T-cell (primary cell): ENCODE measurements around the gene FTO. TPM values are rescaled to one million over a fixed set of nuclear protein-coding genes. Genes with fewer than 3 reads are reported as not detected.

Source experiments
- ATAC-seq, 4 experiments: fragments of 200-7000 bp in 3 of 4; fragments of 150-1000 bp in 1 of 4; cut with Tn5 transposase; replicated peaks in 1 of 4; 1 replicate in 3 of 4; 2 replicates in 1 of 4; pipeline ENCODE4 v1.10.0; 2021; ENCODE audit warnings: moderate library complexity in 3 of 4, mild to moderate bottlenecking in 2 of 4, moderate number of reproducible peaks in 1 of 4
- CTCF ChIA-PET, 2 donors: fragments of 300-600 bp; sonication (Branson Sonifier 250); formaldehyde crosslinking; loops; one replicate each; lab custom pipeline; 2022; ENCODE audit warnings: antibody characterized with exemption in 2 of 2; lab: Charles Lee
- POLR2A ChIA-PET, 2 donors: fragments of 300-600 bp; sonication (Branson Sonifier 250); formaldehyde crosslinking; loops; one replicate each; lab custom pipeline; 2022; ENCODE audit warnings: antibody characterized with exemption in 2 of 2; lab: Charles Lee
- DNase-seq, 35 experiments: peaks; one replicate each; pipeline versions ENCODE4 v3.0.0 to v3.0.0-alpha.2; 2013 to 2023
- H3K27ac ChIP-seq: one replicate; pipeline ENCODE4 v1.5.1; 2013; ENCODE audit warnings: low read length
- H3K27me3 ChIP-seq, 2 experiments: replicated peaks in 1 of 2; 1 replicate in 1 of 2; 2 replicates in 1 of 2; pipeline versions ENCODE4 v1.6.1 to v1.7.0; 2013; ENCODE audit warnings: low read length in 1 of 2, mixed read lengths in 1 of 2; ENCODE audit not compliant: control insufficient read depth in 2 of 2, insufficient read depth in 2 of 2; ENCODE audit errors: extremely low read depth in 1 of 2
- H3K36me3 ChIP-seq, 2 donors: 1 replicate in 1 of 2; 2 replicates in 1 of 2; pipeline versions ENCODE4 v1.6.1 to v1.7.0; 2013; ENCODE audit warnings: low read length in 1 of 2; ENCODE audit not compliant: control insufficient read depth in 2 of 2, insufficient read depth in 1 of 2; ENCODE audit errors: extremely low read depth in 1 of 2
- H3K4me1 ChIP-seq, 2 experiments: 1 replicate in 1 of 2; 2 replicates in 1 of 2; pipeline versions ENCODE4 v1.6.1 to v1.7.0; 2013; ENCODE audit warnings: low read length in 2 of 2, mixed read lengths in 1 of 2; ENCODE audit not compliant: insufficient read depth in 2 of 2, control insufficient read depth in 1 of 2; ENCODE audit errors: extremely low read depth in 1 of 2
- H3K4me3 ChIP-seq, 2 donors: 1 replicate in 1 of 2; 2 replicates in 1 of 2; pipeline versions ENCODE4 v1.5.1 to v1.7.0; 2013; ENCODE audit warnings: mild to moderate bottlenecking in 2 of 2, low read length in 1 of 2, moderate library complexity in 1 of 2; ENCODE audit not compliant: control insufficient read depth in 1 of 2; ENCODE audit errors: extremely low read depth in 1 of 2
- H3K9me3 ChIP-seq: 2 replicates; pipeline ENCODE4 v1.7.0; 2013
- H3K27ac Mint-ChIP-seq, 2 donors: one replicate each; pipeline ENCODE4 v1.8.0; 2020 to 2021; ENCODE audit warnings: mild to moderate bottlenecking in 2 of 2, mixed read lengths in 2 of 2
- H3K27me3 Mint-ChIP-seq, 2 donors: one replicate each; pipeline ENCODE4 v1.8.0; 2021 to 2022; ENCODE audit warnings: mixed read lengths in 2 of 2
- H3K36me3 Mint-ChIP-seq: one replicate; pipeline ENCODE4 v1.8.0; 2021; ENCODE audit warnings: mixed read lengths
- H3K4me1 Mint-ChIP-seq, 3 donors: one replicate each; pipeline ENCODE4 v1.8.0; 2020 to 2022; ENCODE audit warnings: mixed read lengths in 3 of 3, mild to moderate bottlenecking in 1 of 3
- H3K4me3 Mint-ChIP-seq, 3 donors: one replicate each; pipeline ENCODE4 v1.8.0; 2020 to 2022; ENCODE audit warnings: mild to moderate bottlenecking in 3 of 3, mixed read lengths in 3 of 3, moderate library complexity in 3 of 3
- H3K9me3 Mint-ChIP-seq, 3 donors: one replicate each; pipeline ENCODE4 v1.8.0; 2020 to 2022; ENCODE audit warnings: mixed read lengths in 3 of 3
- WGBS: methylation state at CpG from one replicate; pipeline ENCODE4 v1.1.5; 2013; ENCODE audit warnings: missing lambda C conversion rate; ENCODE audit not compliant: insufficient coverage; 5-methylcytosine and 5-hydroxymethylcytosine counted together
- total RNA-seq, 35 experiments: library from RNA in 6 of 35; stranded (reverse) in 6 of 35; fragments of 120-200 nt in 1 of 35; gene quantifications; one replicate each; pipeline versions ENCODE4 v1.2.1 to v1.2.4 and lab custom pipeline; 2013 to 2026

FTO gene
- total RNA-seq = 10 to 100 TPM; 44.7 to 69.0 (median 46.0) TPM
- total RNA-seq (2013) = 70.3 TPM
- total RNA-seq (lab: John Stamatoyannopoulos, UW) = 11.7 to 58.6 (median 42.7) reads per million in 29 experiments

GRCh38 chr16:53703590-53704444, at the start of gene FTO, which contains the start of gene RPGRIP1L:
Gene FTO, plus strand, starts transcription at chr16:53704156.
Gene RPGRIP1L, minus strand, starts transcription at chr16:53703859. Its CDS starts 3,136 bp downstream, at chr16:53700723.
- H3K4me1 ChIP-seq = peaks cover 9 to 16% of the 10 kb centered on the region in 2 experiments
- H3K27ac ChIP-seq = peak within 1 kb of the TSS; percentile 59
- WGBS = under 1% methylated on average over 54 of the region's 57 CpGs
- DNase-seq = peak; percentile 84 to 97 (median 90)
- ATAC-seq = peak; percentile 92 to 96 (median 94)
- peak within 1 kb of the TSS; percentile 92 to 100 (median 98) for H3K4me3 Mint-ChIP-seq
- no peaks in the 10 kb centered on the region for H3K36me3 ChIP-seq
- H3K9me3 Mint-ChIP-seq = no peaks in the 10 kb centered on the region
- H3K4me1 Mint-ChIP-seq = peaks cover 44 to 45% (median 45%) of the 10 kb centered on the region in 3 donors
- no peaks in the 10 kb centered on the region for H3K27me3 ChIP-seq
- no peaks in the 10 kb centered on the region for H3K27me3 Mint-ChIP-seq
- H3K4me3 ChIP-seq = peak within 1 kb of the TSS; percentile 85 to 88
- POLR2A ChIA-PET = no interaction called here
- CTCF ChIA-PET = interaction anchor here (0.6 to 1.0 kb wide), 4 partner anchors 15 to 120 kb away, joined by 3 to 6 read pairs (median 3); no protein-coding TSS in a partner anchor
- peak within 1 kb of the TSS; percentile 90 to 95 for H3K27ac Mint-ChIP-seq
- H3K9me3 ChIP-seq = no peaks in the 10 kb centered on the region
- H3K36me3 Mint-ChIP-seq = peaks cover 18% of the 10 kb centered on the region

GRCh38 chr16:53654946-53655345, 49.0 kb upstream of the FTO start:
- Histone ChIP-seq H3K27me3 (no peaks in the 10 kb centered on the region), H3K4me3 (no peak overlapping the region), H3K4me1 (no peaks in the 10 kb centered on the region), H3K27ac (no peak overlapping the region), H3K9me3 (no peaks in the 10 kb centered on the region), H3K36me3 (no peaks in the 10 kb centered on the region)
- no peak overlapping the region for H3K4me3 Mint-ChIP-seq
- DNase-seq (no peak), ATAC-seq (no peak)
- no peaks in the 10 kb centered on the region for H3K27me3 Mint-ChIP-seq
- ChIA-PET CTCF (no interaction called here), POLR2A (interaction anchor here in 1 of 2 donors (0.7 kb wide), 1 partner anchor 764 kb away, joined by 3 read pairs; no protein-coding TSS in a partner anchor)
- H3K36me3 Mint-ChIP-seq = peaks cover 38% of the 10 kb centered on the region
- no CpG with 5 or more reads among the region's 2 CpGs for WGBS
- no peaks in the 10 kb centered on the region for H3K4me1 Mint-ChIP-seq
- H3K27ac Mint-ChIP-seq = no peak overlapping the region
- no peaks in the 10 kb centered on the region for H3K9me3 Mint-ChIP-seq

- Histone ChIP-seq H3K9me3 (no peaks in the 10 kb centered on the region), H3K4me1 (no peaks in the 10 kb centered on the region)
- H3K9me3 Mint-ChIP-seq = no peaks in the 10 kb centered on the region
Observed at GRCh38 chr16:53662072-53662471, 41.9 kb upstream of the FTO start.

GRCh38 chr16:53664724-53665345, 39.1 kb upstream of the FTO start:
- DNase-seq (no peak), ATAC-seq (no peak)
- 44% methylated on average over 7 of the region's 7 CpGs for WGBS
- POLR2A ChIA-PET = interaction anchor here in 1 of 2 donors (0.6 kb wide), 1 partner anchor 96 kb away, joined by 5 read pairs; no protein-coding TSS in a partner anchor
- Histone ChIP-seq H3K36me3 (no peaks in the 10 kb centered on the region), H3K4me1 (no peaks in the 10 kb centered on the region), H3K27me3 (no peaks in the 10 kb centered on the region), H3K9me3 (no peaks in the 10 kb centered on the region), H3K27ac (no peak overlapping the region), H3K4me3 (no peak overlapping the region)
- Mint-ChIP-seq H3K27me3 (no peaks in the 10 kb centered on the region), H3K36me3 (peaks cover 3% of the 10 kb centered on the region), H3K9me3 (no peaks in the 10 kb centered on the region), H3K4me1 (peaks cover 0 to 3% (median 0%) of the 10 kb centered on the region in 3 donors), H3K27ac (no peak overlapping the region), H3K4me3 (no peak overlapping the region)
- CTCF ChIA-PET = no interaction called here

More at GRCh38 chr16:53662072-53662471, 41.9 kb upstream of the FTO start:
- no peak overlapping the region for H3K27ac Mint-ChIP-seq
- H3K4me1 Mint-ChIP-seq = peaks cover 0 to 3% (median 0%) of the 10 kb centered on the region in 3 donors
- ATAC-seq (no peak), DNase-seq (no peak)
- H3K27me3 Mint-ChIP-seq = no peaks in the 10 kb centered on the region
- Histone ChIP-seq H3K27ac (no peak overlapping the region), H3K27me3 (no peaks in the 10 kb centered on the region), H3K36me3 (no peaks in the 10 kb centered on the region), H3K4me3 (no peak overlapping the region)
- no peak overlapping the region for H3K4me3 Mint-ChIP-seq
- POLR2A ChIA-PET = no interaction called here
- no CpG with 5 or more reads among the region's 1 CpG for WGBS
- CTCF ChIA-PET = no interaction called here
- H3K36me3 Mint-ChIP-seq = peaks cover 8% of the 10 kb centered on the region

- Histone ChIP-seq H3K9me3 (no peaks in the 10 kb centered on the region), H3K4me1 (no peaks in the 10 kb centered on the region), H3K4me3 (no peak overlapping the region), H3K27me3 (no peaks in the 10 kb centered on the region), H3K27ac (no peak overlapping the region), H3K36me3 (no peaks in the 10 kb centered on the region)
- ChIA-PET CTCF (no interaction called here), POLR2A (no interaction called here)
- ATAC-seq = no peak
- no peaks in the 10 kb centered on the region for H3K36me3 Mint-ChIP-seq
- WGBS = 100% methylated on average over 2 of the region's 3 CpGs
- no peak overlapping the region for H3K4me3 Mint-ChIP-seq
- H3K27me3 Mint-ChIP-seq = no peaks in the 10 kb centered on the region
- no peak overlapping the region for H3K27ac Mint-ChIP-seq
- DNase-seq = no peak
- no peaks in the 10 kb centered on the region for H3K9me3 Mint-ChIP-seq
- peaks cover 0 to 3% (median 0%) of the 10 kb centered on the region in 3 donors for H3K4me1 Mint-ChIP-seq
Observed at GRCh38 chr16:53666786-53667415, 37.1 kb upstream of the FTO start.

GRCh38 chr16:53668869-53669268, 35.1 kb upstream of the FTO start:
- Histone ChIP-seq H3K4me1 (no peaks in the 10 kb centered on the region), H3K36me3 (no peaks in the 10 kb centered on the region), H3K27ac (no peak overlapping the region), H3K27me3 (no peaks in the 10 kb centered on the region), H3K9me3 (no peaks in the 10 kb centered on the region), H3K4me3 (no peak overlapping the region)
- H3K9me3 Mint-ChIP-seq = no peaks in the 10 kb centered on the region
- ChIA-PET CTCF (no interaction called here), POLR2A (no interaction called here)
- no peak for ATAC-seq
- no peak overlapping the region for H3K4me3 Mint-ChIP-seq
- H3K36me3 Mint-ChIP-seq = no peaks in the 10 kb centered on the region
- peaks cover 0 to 3% (median 0%) of the 10 kb centered on the region in 3 donors for H3K4me1 Mint-ChIP-seq
- DNase-seq = no peak
- H3K27ac Mint-ChIP-seq = no peak overlapping the region
- H3K27me3 Mint-ChIP-seq = no peaks in the 10 kb centered on the region
- WGBS = no CpG with 5 or more reads among the region's 2 CpGs
